Measurements from ENCODE around the gene KRTAP9-7.

DNA sequence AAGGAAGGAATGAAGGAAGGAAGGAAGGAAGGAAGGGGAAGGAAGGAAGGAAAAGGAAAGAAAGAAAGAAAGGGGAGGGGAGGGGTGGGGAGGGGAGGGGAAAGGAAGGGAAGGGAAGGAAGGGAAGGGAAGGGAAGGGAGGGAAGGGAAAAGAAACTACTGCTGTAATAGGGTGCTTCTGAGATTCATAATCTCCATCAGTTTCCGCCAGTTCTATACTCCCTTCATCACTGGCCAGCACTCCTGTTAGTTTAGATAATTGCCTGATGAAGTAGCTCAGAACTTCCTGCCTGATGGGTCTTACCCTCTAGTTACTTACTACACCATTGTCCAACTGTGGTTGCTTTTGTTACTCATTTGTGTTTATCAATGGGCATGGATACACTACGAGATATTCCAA is 12.3 kb upstream of the KRTAP9-7 start:
- TF ChIP-seq, protein P1, sequence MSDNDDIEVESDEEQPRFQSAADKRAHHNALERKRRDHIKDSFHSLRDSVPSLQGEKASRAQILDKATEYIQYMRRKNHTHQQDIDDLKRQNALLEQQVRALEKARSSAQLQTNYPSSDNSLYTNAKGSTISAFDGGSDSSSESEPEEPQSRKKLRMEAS (IDR thresholded peaks at IDR 0.05; ENCODE audit: low read depth, low read length) = no peak
- TF ChIP-seq, protein P2, sequence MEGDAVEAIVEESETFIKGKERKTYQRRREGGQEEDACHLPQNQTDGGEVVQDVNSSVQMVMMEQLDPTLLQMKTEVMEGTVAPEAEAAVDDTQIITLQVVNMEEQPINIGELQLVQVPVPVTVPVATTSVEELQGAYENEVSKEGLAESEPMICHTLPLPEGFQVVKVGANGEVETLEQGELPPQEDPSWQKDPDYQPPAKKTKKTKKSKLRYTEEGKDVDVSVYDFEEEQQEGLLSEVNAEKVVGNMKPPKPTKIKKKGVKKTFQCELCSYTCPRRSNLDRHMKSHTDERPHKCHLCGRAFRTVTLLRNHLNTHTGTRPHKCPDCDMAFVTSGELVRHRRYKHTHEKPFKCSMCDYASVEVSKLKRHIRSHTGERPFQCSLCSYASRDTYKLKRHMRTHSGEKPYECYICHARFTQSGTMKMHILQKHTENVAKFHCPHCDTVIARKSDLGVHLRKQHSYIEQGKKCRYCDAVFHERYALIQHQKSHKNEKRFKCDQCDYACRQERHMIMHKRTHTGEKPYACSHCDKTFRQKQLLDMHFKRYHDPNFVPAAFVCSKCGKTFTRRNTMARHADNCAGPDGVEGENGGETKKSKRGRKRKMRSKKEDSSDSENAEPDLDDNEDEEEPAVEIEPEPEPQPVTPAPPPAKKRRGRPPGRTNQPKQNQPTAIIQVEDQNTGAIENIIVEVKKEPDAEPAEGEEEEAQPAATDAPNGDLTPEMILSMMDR (IDR thresholded peaks at IDR 0.05; ENCODE audit: low read depth, low read length) = no peak
- TF ChIP-seq POLR2A (IDR thresholded peaks at IDR 0.05; ENCODE audit: extremely low read depth, insufficient read length) (no peak), MYC (IDR thresholded peaks at IDR 0.05; ENCODE audit: low read depth, low read length) (no peak)

Measured in NB4 (cell line).